Sigmoid colon (tissue), 4 donors: ENCODE measurements around the gene ACVR1.

ENCODE experiments used
- POLR2A ChIP-seq, 2 donors: fragments of 450-650 bp; IDR thresholded peaks; one replicate each; pipeline ENCODE4 v1.6.1; 2016; ENCODE audit warnings: antibody characterized with exemption in 2 of 2, mild to moderate bottlenecking in 2 of 2, moderate library complexity in 2 of 2
- POLR2AphosphoS5 ChIP-seq, 4 donors: sonication (generic); formaldehyde crosslinking; IDR thresholded peaks; one replicate each; pipeline ENCODE4 v1.6.1; 2017; ENCODE audit warnings: antibody characterized with exemption in 4 of 4
- TF ChIP-seq, protein P1 (sequence below), 4 experiments: fragments of 450-650 bp in 3 of 4; fragments of 200-600 bp in 1 of 4; IDR thresholded peaks; one replicate each; pipeline ENCODE4 v1.5.1; 2016 to 2019; ENCODE audit warnings: antibody characterized with exemption in 4 of 4, mild to moderate bottlenecking in 3 of 4, moderate library complexity in 2 of 4

DNA sequence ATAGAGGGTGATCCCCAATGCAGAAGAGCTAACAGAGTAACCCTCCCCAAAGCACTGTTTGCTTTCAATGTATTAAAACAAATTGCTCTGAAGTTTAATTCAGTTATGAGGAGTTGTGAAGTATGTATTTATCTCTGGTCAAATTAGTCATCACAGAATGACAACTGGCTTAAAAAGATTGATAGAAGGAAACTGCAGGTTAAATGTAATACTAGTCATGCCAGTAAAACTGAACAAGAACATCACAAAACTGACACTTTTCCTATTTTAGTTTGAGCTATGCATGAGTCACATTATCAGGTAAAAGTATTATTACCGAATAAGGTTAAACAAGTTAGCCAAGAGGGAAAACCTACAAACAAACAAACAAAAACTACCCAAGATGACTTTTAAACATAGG, 148.4 kb downstream of the ACVR1 start:
- TF ChIP-seq, protein P1, sequence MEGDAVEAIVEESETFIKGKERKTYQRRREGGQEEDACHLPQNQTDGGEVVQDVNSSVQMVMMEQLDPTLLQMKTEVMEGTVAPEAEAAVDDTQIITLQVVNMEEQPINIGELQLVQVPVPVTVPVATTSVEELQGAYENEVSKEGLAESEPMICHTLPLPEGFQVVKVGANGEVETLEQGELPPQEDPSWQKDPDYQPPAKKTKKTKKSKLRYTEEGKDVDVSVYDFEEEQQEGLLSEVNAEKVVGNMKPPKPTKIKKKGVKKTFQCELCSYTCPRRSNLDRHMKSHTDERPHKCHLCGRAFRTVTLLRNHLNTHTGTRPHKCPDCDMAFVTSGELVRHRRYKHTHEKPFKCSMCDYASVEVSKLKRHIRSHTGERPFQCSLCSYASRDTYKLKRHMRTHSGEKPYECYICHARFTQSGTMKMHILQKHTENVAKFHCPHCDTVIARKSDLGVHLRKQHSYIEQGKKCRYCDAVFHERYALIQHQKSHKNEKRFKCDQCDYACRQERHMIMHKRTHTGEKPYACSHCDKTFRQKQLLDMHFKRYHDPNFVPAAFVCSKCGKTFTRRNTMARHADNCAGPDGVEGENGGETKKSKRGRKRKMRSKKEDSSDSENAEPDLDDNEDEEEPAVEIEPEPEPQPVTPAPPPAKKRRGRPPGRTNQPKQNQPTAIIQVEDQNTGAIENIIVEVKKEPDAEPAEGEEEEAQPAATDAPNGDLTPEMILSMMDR (IDR thresholded peaks at IDR 0.05): no peak
- TF ChIP-seq POLR2A (IDR thresholded peaks at IDR 0.05) (no peak), POLR2AphosphoS5 (IDR thresholded peaks at IDR 0.05) (no peak)
